ENCODE measurements around the gene TDRD7. TPM values are rescaled to one million over a fixed set of nuclear protein-coding genes. Genes with fewer than 3 reads are reported as not detected.

TDRD7 gene
- total and polyA plus RNA-seq, 2 of the 13 experiments (the other 11 are each of a cell fraction or from before 2014, with no cell fraction given): 9.8 to 15.5 TPM

GRCh38 chr9:97388721-97389238 is 23.1 kb upstream of the TDRD7 start:
- DNase-seq (ENCODE audit: low spot score) (no peak), ATAC-seq (no peak), FAIRE-seq (no peak)
- intact Hi-C loops (cut with micrococcal nuclease; ENCODE audit: unreplicated experiment) (loop anchor here (5.0 kb wide), 2 partner anchors 229 to 531 kb away; no protein-coding TSS in a partner anchor), in situ Hi-C loops (cut with HindIII; ENCODE audit: extremely low pct_ligation_motif_present, low pct_unique_long_range_greater_than_20kb) (no loop called here)
- Histone ChIP-seq H3K27me3 (ENCODE audit: control insufficient read depth in 1 of 2, insufficient read depth in 2 of 2, low read length in 2 of 2) (no peaks in the 10 kb centered on the region), H3K9ac (ENCODE audit: insufficient read depth, low read depth, low read length) (no peak overlapping the region), H3K4me3 (replicated peaks in 1 of 3; ENCODE audit: insufficient read depth in 1 of 3, low read depth in 2 of 3, low read length in 3 of 3) (peak overlapping the region in 1 of 3 experiments; percentile 88; a peak in 1 of 6 replicates), H4K20me1 (ENCODE audit: insufficient read depth, low read length) (no peaks in the 10 kb centered on the region), H3K4me1 (ENCODE audit: insufficient read depth, low read length) (peaks cover 71% of the 10 kb centered on the region), H3K36me3 (replicated peaks in 1 of 2; ENCODE audit: control insufficient read depth in 1 of 2, insufficient read depth in 2 of 2, low read length in 2 of 2) (no peaks in the 10 kb centered on the region), H2AFZ (ENCODE audit: low read length) (no peak overlapping the region), H3K79me2 (ENCODE audit: insufficient read depth, low read length) (no peaks in the 10 kb centered on the region), H3K4me2 (ENCODE audit: low read depth, low read length) (peak overlapping the region; percentile 91), H3K27ac (ENCODE audit: extremely low read length, insufficient read depth, low read length) (no peak overlapping the region), H3K9me3 (ENCODE audit: low read length) (no peaks in the 10 kb centered on the region)
- WGBS (ENCODE audit: low lambda C conversion rate): 72% methylated on average over 5 of the region's 5 CpGs
- ChIA-PET POLR2A (interaction anchor here (0.8 to 5.4 kb wide), 6 partner anchors 10 to 245 kb away, joined by 4 to 39 read pairs (median 14); partner anchors contain the start of genes NCBP1 and TSTD2), CTCF (ENCODE audit: low intra/inter-chr PET ratio, low total read pairs) (no interaction called here)
- TF ChIP-seq PAXIP1 (CRISPR knock-in tag; conservative IDR thresholded peaks at IDR 0.05) (no peak), ZSCAN12 (CRISPR knock-in tag; IDR thresholded peaks at IDR 0.05) (no peak), ZNF530 (CRISPR knock-in tag; IDR thresholded peaks at IDR 0.05; ENCODE audit: low read depth) (no peak), GATAD2A (CRISPR knock-in tag; IDR thresholded peaks at IDR 0.05) (no peak), SP5 (CRISPR knock-in tag; IDR thresholded peaks at IDR 0.05; ENCODE audit: borderline replicate concordance, low read depth) (no peak), TAF15 (IDR thresholded peaks at IDR 0.05; ENCODE audit: low read depth, low read length, poor library complexity, severe bottlenecking) (no peak), ZNF652 (CRISPR knock-in tag; IDR thresholded peaks at IDR 0.05; ENCODE audit: borderline replicate concordance, low read depth) (no peak), ZNF124 (CRISPR knock-in tag; IDR thresholded peaks at IDR 0.05) (no peak), CEBPB (IDR thresholded peaks at IDR 0.05; ENCODE audit: borderline replicate concordance, low read depth, low read length) (no peak), TCF7 (IDR thresholded peaks at IDR 0.05; ENCODE audit: low read depth) (no peak)
- TF ChIP-seq, protein P1, sequence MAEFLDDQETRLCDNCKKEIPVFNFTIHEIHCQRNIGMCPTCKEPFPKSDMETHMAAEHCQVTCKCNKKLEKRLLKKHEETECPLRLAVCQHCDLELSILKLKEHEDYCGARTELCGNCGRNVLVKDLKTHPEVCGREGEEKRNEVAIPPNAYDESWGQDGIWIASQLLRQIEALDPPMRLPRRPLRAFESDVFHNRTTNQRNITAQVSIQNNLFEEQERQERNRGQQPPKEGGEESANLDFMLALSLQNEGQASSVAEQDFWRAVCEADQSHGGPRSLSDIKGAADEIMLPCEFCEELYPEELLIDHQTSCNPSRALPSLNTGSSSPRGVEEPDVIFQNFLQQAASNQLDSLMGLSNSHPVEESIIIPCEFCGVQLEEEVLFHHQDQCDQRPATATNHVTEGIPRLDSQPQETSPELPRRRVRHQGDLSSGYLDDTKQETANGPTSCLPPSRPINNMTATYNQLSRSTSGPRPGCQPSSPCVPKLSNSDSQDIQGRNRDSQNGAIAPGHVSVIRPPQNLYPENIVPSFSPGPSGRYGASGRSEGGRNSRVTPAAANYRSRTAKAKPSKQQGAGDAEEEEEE (CRISPR knock-in tag; IDR thresholded peaks at IDR 0.05; ENCODE audit: borderline replicate concordance): no peak
- no TSS peak for BruUV-seq (replicated peaks)

All from HepG2 (cell line).